Stimulated activated CD4-positive, alpha-beta T cell treated with anti-CD3 and anti-CD28 coated beads, Interleukin-1b, Interleukin-23, amount 100 ng/mL, for 1 hour (primary cell): ENCODE measurements around the gene ORC1.

Experiments
- DNase-seq, 2 donors: peaks; one replicate each; pipeline ENCODE4 v3.0.0-alpha.2; 2020; ENCODE audit warnings: low read depth in 2 of 2

ORC1 gene

GRCh38 chr1:52343979-52344378 is 60.2 kb downstream of the ORC1 start:
- no peak for DNase-seq

GRCh38 chr1:52341655-52342260 is 62.5 kb downstream of the ORC1 start:
- DNase-seq = no peak

- no peak for DNase-seq
Observed at GRCh38 chr1:52337439-52337838, 66.8 kb downstream of the ORC1 start.

GRCh38 chr1:52334906-52335528 is 69.2 kb downstream of the ORC1 start:
- DNase-seq = no peak

- no peak for DNase-seq
Observed at GRCh38 chr1:52332411-52332810, 71.8 kb downstream of the ORC1 start.

GRCh38 chr1:52328615-52329014 is 75.6 kb downstream of the ORC1 start:
- no peak for DNase-seq

- DNase-seq = no peak
Observed at GRCh38 chr1:52325786-52326185, 78.4 kb downstream of the ORC1 start.

- DNase-seq = no peak
Observed at GRCh38 chr1:52323731-52324130, 80.5 kb downstream of the ORC1 start.
